Astrocyte (in vitro differentiated cells and primary cell): Measurements from ENCODE around the gene AAGAB. TPM values are rescaled to one million over a fixed set of nuclear protein-coding genes. Genes with fewer than 3 reads are reported as not detected.

Source experiments
- DNase-seq: peaks from one replicate; pipeline ENCODE4 v3.0.0-alpha.2; 2010; ENCODE audit warnings: low read depth
- FAIRE-seq: peaks from 2 replicates; lab custom pipeline; 2011; peaks lifted over from hg19 to GRCh38; lab: Jason Lieb, UNC
- H2AFZ ChIP-seq: 2 replicates; pipeline ENCODE4 v1.6.0; 2012; ENCODE audit warnings: low read depth, low read length, inconsistent platforms
- H3K27ac ChIP-seq: 2 replicates; pipeline ENCODE4 v1.5.1; 2011; ENCODE audit warnings: low read depth, low read length, inconsistent platforms
- H3K27me3 ChIP-seq: 2 replicates; pipeline ENCODE4 v1.6.0; 2011; ENCODE audit warnings: low read length, inconsistent platforms; ENCODE audit not compliant: insufficient read depth
- H3K36me3 ChIP-seq: 2 replicates; pipeline ENCODE4 v1.5.1; 2011; ENCODE audit warnings: low read length, inconsistent platforms; ENCODE audit not compliant: insufficient read depth
- H3K4me1 ChIP-seq: 2 replicates; pipeline ENCODE4 v1.5.1; 2011; ENCODE audit warnings: low read length, inconsistent platforms; ENCODE audit not compliant: insufficient read depth
- H3K4me2 ChIP-seq: 2 replicates; pipeline ENCODE4 v1.6.0; 2012; ENCODE audit warnings: low read length, inconsistent platforms
- H3K4me3 ChIP-seq: 2 replicates; pipeline ENCODE4 v1.5.1; 2011; ENCODE audit warnings: low read depth, mild to moderate bottlenecking, low read length, inconsistent platforms; ENCODE audit not compliant: insufficient read depth
- H3K79me2 ChIP-seq: 2 replicates; pipeline ENCODE4 v1.6.0; 2012; ENCODE audit warnings: mild to moderate bottlenecking, low read length, inconsistent platforms; ENCODE audit not compliant: insufficient read depth
- H3K9ac ChIP-seq: 2 replicates; pipeline ENCODE4 v1.6.0; 2012; ENCODE audit warnings: mild to moderate bottlenecking, low read length, inconsistent platforms
- H3K9me3 ChIP-seq: 2 replicates; pipeline ENCODE4 v1.5.1; 2012; ENCODE audit warnings: low read depth, mild to moderate bottlenecking, low read length, inconsistent platforms; ENCODE audit not compliant: insufficient read depth
- H4K20me1 ChIP-seq: 2 replicates; pipeline ENCODE4 v1.6.0; 2012; ENCODE audit warnings: low read length, inconsistent platforms; ENCODE audit not compliant: insufficient read depth
- H3K27ac Mint-ChIP-seq: one replicate; pipeline ENCODE4 v1.8.0; 2021; ENCODE audit warnings: mild to moderate bottlenecking, mixed read lengths; ENCODE audit not compliant: unreplicated experiment
- H3K27me3 Mint-ChIP-seq: one replicate; pipeline ENCODE4 v1.8.0; 2021; ENCODE audit warnings: low read depth, mixed read lengths; ENCODE audit not compliant: unreplicated experiment
- H3K36me3 Mint-ChIP-seq: one replicate; pipeline ENCODE4 v1.8.0; 2021; ENCODE audit warnings: low read depth, mixed read lengths; ENCODE audit not compliant: unreplicated experiment
- H3K4me1 Mint-ChIP-seq: one replicate; pipeline ENCODE4 v1.8.0; 2021; ENCODE audit warnings: low read depth, mixed read lengths; ENCODE audit not compliant: unreplicated experiment
- H3K4me3 Mint-ChIP-seq: one replicate; pipeline ENCODE4 v1.8.0; 2021; ENCODE audit warnings: mild to moderate bottlenecking, moderate library complexity, mixed read lengths; ENCODE audit not compliant: unreplicated experiment
- H3K9me3 Mint-ChIP-seq: one replicate; pipeline ENCODE4 v1.8.0; 2021; ENCODE audit warnings: mild to moderate bottlenecking, mixed read lengths; ENCODE audit not compliant: unreplicated experiment
- CTCF ChIP-seq: IDR thresholded peaks from 2 replicates; pipeline ENCODE4 v1.5.1; 2011; ENCODE audit warnings: low read depth, mild to moderate bottlenecking, inconsistent platforms, low read length, moderate library complexity; ENCODE audit not compliant: insufficient read depth
- EZH2 ChIP-seq: IDR thresholded peaks from 2 replicates; pipeline ENCODE4 v1.6.1; 2012; ENCODE audit warnings: mild to moderate bottlenecking, low read length, inconsistent platforms; ENCODE audit not compliant: insufficient read depth
- total RNA-seq: library from RNA; stranded (reverse); gene quantifications from 2 replicates; pipeline ENCODE4 v1.2.1, GENCODE V29; 2021

Gene AAGAB
- total RNA-seq, 1 donor from 2014 or later: 52.2 TPM

GRCh38 chr15:67190326-67190725 is 64.1 kb downstream of the AAGAB start:
- FAIRE-seq (no peak), DNase-seq (no peak)
- Histone ChIP-seq H3K36me3 (peaks cover 52% of the 10 kb centered on the region), H3K9me3 (no peaks in the 10 kb centered on the region), H3K9ac (no peak overlapping the region), H3K4me2 (no peak overlapping the region), H3K4me1 (peaks cover 12% of the 10 kb centered on the region), H3K4me3 (no peak overlapping the region), H3K27me3 (no peaks in the 10 kb centered on the region), H3K27ac (no peak overlapping the region), H3K79me2 (no peaks in the 10 kb centered on the region), H4K20me1 (peaks cover 9% of the 10 kb centered on the region), H2AFZ (no peak overlapping the region)
- Mint-ChIP-seq H3K4me3 (no peak overlapping the region), H3K9me3 (no peaks in the 10 kb centered on the region), H3K36me3 (peaks cover 29% of the 10 kb centered on the region), H3K4me1 (peaks cover 2% of the 10 kb centered on the region), H3K27ac (no peak overlapping the region), H3K27me3 (no peaks in the 10 kb centered on the region)
- TF ChIP-seq CTCF: no peak
- no peak for TF ChIP-seq EZH2

GRCh38 chr15:67189326-67190051 is 65.0 kb downstream of the AAGAB start:
- H3K27me3 ChIP-seq: no peaks in the 10 kb centered on the region
- Mint-ChIP-seq H3K9me3 (no peaks in the 10 kb centered on the region), H3K4me3 (no peak overlapping the region), H3K27me3 (no peaks in the 10 kb centered on the region), H3K4me1 (peaks cover 2% of the 10 kb centered on the region), H3K27ac (no peak overlapping the region), H3K36me3 (peaks cover 32% of the 10 kb centered on the region)
- H3K9ac ChIP-seq: peak overlapping the region; percentile 28
- H3K36me3 ChIP-seq: peaks cover 57% of the 10 kb centered on the region
- no peaks in the 10 kb centered on the region for H3K79me2 ChIP-seq
- no peak overlapping the region for H3K4me3 ChIP-seq
- H3K4me2 ChIP-seq: no peak overlapping the region
- peaks cover 12% of the 10 kb centered on the region for H3K4me1 ChIP-seq
- H2AFZ ChIP-seq: no peak overlapping the region
- no peak for DNase-seq
- no peaks in the 10 kb centered on the region for H3K9me3 ChIP-seq
- H4K20me1 ChIP-seq: peaks cover 9% of the 10 kb centered on the region
- no peak for TF ChIP-seq CTCF
- no peak for TF ChIP-seq EZH2
- H3K27ac ChIP-seq: no peak overlapping the region
- no peak for FAIRE-seq
